A549 (cell line): ENCODE measurements around the gene BAHCC1. TPM values are rescaled to one million over a fixed set of nuclear protein-coding genes. Genes with fewer than 3 reads are reported as not detected.

Experiments
- ATOH8 ChIP-seq: fragments of 250-450 bp; sonication (Bioruptor Pico); IDR thresholded peaks from 2 replicates; pipeline ENCODE4 v1.5.0; 2020; ENCODE audit warnings: low read depth, mild to moderate bottlenecking, moderate library complexity
- BCL3 ChIP-seq: fragments of >200 bp; sonication (Bioruptor Twin); formaldehyde crosslinking; IDR thresholded peaks from 3 replicates; pipeline ENCODE4 v1.6.1; 2016
- BHLHE40 ChIP-seq: IDR thresholded peaks from 2 replicates; pipeline ENCODE4 v1.6.1; 2012; ENCODE audit warnings: low read depth, low read length, inconsistent platforms
- CEBPB ChIP-seq, 2 experiments: fragments of >200 bp in 1 of 2; sonication (Bioruptor Twin) in 1 of 2; formaldehyde crosslinking in 1 of 2; IDR thresholded peaks; 2 replicates each; pipeline ENCODE4 v1.6.1; 2012 to 2016
- CHD4 ChIP-seq: fragments of 200-600 bp; sonication (generic); IDR thresholded peaks from 2 replicates; pipeline ENCODE4 v1.6.1; 2016; ENCODE audit warnings: antibody characterized with exemption, mild to moderate bottlenecking, borderline replicate concordance
- CTCF ChIP-seq: fragments of >200 bp; sonication (Bioruptor Twin); formaldehyde crosslinking; IDR thresholded peaks from 3 replicates; pipeline ENCODE4 v1.5.1; 2016
- EHF ChIP-seq: fragments of 250-450 bp; sonication (Bioruptor Pico); IDR thresholded peaks from 2 replicates; pipeline ENCODE4 v1.5.0; 2020; ENCODE audit warnings: mild to moderate bottlenecking
- ESRRA ChIP-seq: fragments of 150-350 bp; IDR thresholded peaks from 2 replicates; pipeline ENCODE4 v1.6.1; 2014; ENCODE audit warnings: mild to moderate bottlenecking, low read length, borderline replicate concordance
- FOSL2 ChIP-seq, 2 experiments: fragments of 450-650 bp in 1 of 2; fragments of >200 bp in 1 of 2; sonication (Bioruptor Twin) in 1 of 2; formaldehyde crosslinking; IDR thresholded peaks; 2 replicates each; pipeline versions ENCODE4 v1.5.0 to v1.6.1; 2016 to 2020; ENCODE audit warnings: mild to moderate bottlenecking in 1 of 2, moderate library complexity in 1 of 2
- FOXS1 ChIP-seq: fragments of 250-450 bp; sonication (Bioruptor Pico); IDR thresholded peaks from 2 replicates; pipeline ENCODE4 v1.5.0; 2020; ENCODE audit warnings: mild to moderate bottlenecking, moderate library complexity
- HDAC2 ChIP-seq: fragments of 200-600 bp; sonication (generic); IDR thresholded peaks from 2 replicates; pipeline ENCODE4 v1.6.1; 2016
- HEYL ChIP-seq: fragments of 250-450 bp; sonication (Bioruptor Pico); IDR thresholded peaks from 2 replicates; pipeline ENCODE4 v1.8.0; 2021; ENCODE audit warnings: mild to moderate bottlenecking, moderate library complexity
- HMGXB4 ChIP-seq: fragments of 250-450 bp; sonication (Bioruptor Pico); IDR thresholded peaks from 2 replicates; pipeline ENCODE4 v1.5.0; 2021; ENCODE audit warnings: mild to moderate bottlenecking, moderate library complexity, borderline replicate concordance
- HOXB13 ChIP-seq: fragments of 250-450 bp; sonication (Bioruptor Pico); IDR thresholded peaks from 2 replicates; pipeline ENCODE4 v1.5.0; 2020; ENCODE audit warnings: low read depth, mild to moderate bottlenecking, moderate library complexity
- HOXB5 ChIP-seq: fragments of 250-450 bp; sonication (Bioruptor Pico); IDR thresholded peaks from 2 replicates; pipeline ENCODE4 v1.5.0; 2020; ENCODE audit warnings: mild to moderate bottlenecking, moderate library complexity
- JUN ChIP-seq, 2 experiments: fragments of >200 bp; sonication (Bioruptor Twin); formaldehyde crosslinking; IDR thresholded peaks; 2 replicates in 1 of 2; 3 replicates in 1 of 2; pipeline ENCODE4 v1.6.1; 2016 to 2017
- JUNB ChIP-seq: fragments of >200 bp; sonication (Bioruptor Twin); formaldehyde crosslinking; IDR thresholded peaks from 2 replicates; pipeline ENCODE4 v1.6.1; 2016
- KDM5A ChIP-seq: fragments of 200-600 bp; sonication (generic); IDR thresholded peaks from 2 replicates; pipeline ENCODE4 v1.6.1; 2016; ENCODE audit warnings: antibody characterized with exemption, mild to moderate bottlenecking
- MAFK ChIP-seq: fragments of 450-650 bp; IDR thresholded peaks from 2 replicates; pipeline ENCODE4 v1.6.1; 2014; ENCODE audit not compliant: partially characterized antibody
- MAZ ChIP-seq: fragments of 150-350 bp; IDR thresholded peaks from 2 replicates; pipeline ENCODE4 v1.6.1; 2014; ENCODE audit warnings: antibody characterized with exemption, low read depth, low read length, borderline replicate concordance
- NFE2L2 ChIP-seq: fragments of 150-350 bp; conservative IDR thresholded peaks from 2 replicates; pipeline ENCODE4 v1.6.1; 2014; ENCODE audit warnings: low read length
- NPAS2 ChIP-seq: fragments of 250-450 bp; sonication (Bioruptor Pico); IDR thresholded peaks from 2 replicates; pipeline ENCODE4 v1.8.0; 2022; ENCODE audit warnings: mild to moderate bottlenecking, moderate library complexity, borderline replicate concordance
- POLR2AphosphoS2 ChIP-seq: conservative IDR thresholded peaks from 2 replicates; pipeline ENCODE4 v1.6.1; 2012; ENCODE audit warnings: low read length, improper control_type of control experiment, inconsistent platforms
- RAD21 ChIP-seq, 2 experiments: fragments of >200 bp in 1 of 2; sonication (Bioruptor Twin) in 1 of 2; formaldehyde crosslinking in 1 of 2; IDR thresholded peaks in 1 of 2; conservative IDR thresholded peaks in 1 of 2; 2 replicates in 1 of 2; 3 replicates in 1 of 2; pipeline ENCODE4 v1.6.1; 2012 to 2018; ENCODE audit warnings: inconsistent platforms in 1 of 2
- RARB ChIP-seq: fragments of 250-450 bp; sonication (Bioruptor Pico); IDR thresholded peaks from 2 replicates; pipeline ENCODE4 v1.8.0; 2021; ENCODE audit warnings: mild to moderate bottlenecking, moderate library complexity
- RNF2 ChIP-seq: fragments of 200-600 bp; sonication (generic); IDR thresholded peaks from 2 replicates; pipeline ENCODE4 v1.6.1; 2016; ENCODE audit warnings: low read depth, mild to moderate bottlenecking, antibody characterized with exemption, moderate library complexity, borderline replicate concordance
- SMC3 ChIP-seq: fragments of >200 bp; sonication (Bioruptor Twin); formaldehyde crosslinking; IDR thresholded peaks from 3 replicates; pipeline ENCODE4 v1.6.1; 2018; ENCODE audit warnings: inconsistent platforms
- SREBF2 ChIP-seq: fragments of 450-650 bp; IDR thresholded peaks from 2 replicates; pipeline ENCODE4 v1.6.1; 2014; ENCODE audit warnings: mild to moderate bottlenecking, moderate library complexity
- ZSCAN20 ChIP-seq: fragments of 250-450 bp; sonication (Bioruptor Pico); IDR thresholded peaks from 2 replicates; pipeline ENCODE4 v1.8.0; 2022; ENCODE audit warnings: mild to moderate bottlenecking, moderate library complexity
- polyA plus RNA-seq, 4 experiments: library from polyadenylated mRNA; depleted of rRNA in 3 of 4; stranded (reverse); fragments of >200 nt; fragmentation: RNase III in 1 of 4; extraction: RNeasy Plus Mini Kit Qiagen cat#74134 plus additional on column Dnase treatment in 1 of 4; gene quantifications; 2 replicates in 3 of 4; 3 replicates in 1 of 4; pipeline ENCODE4 v1.2.3, GENCODE V29; 2011 to 2017
- TF ChIP-seq, protein P1 (sequence below): IDR thresholded peaks from 2 replicates; pipeline ENCODE4 v1.6.1; 2012
- TF ChIP-seq, protein P2 (sequence below): IDR thresholded peaks from 2 replicates; pipeline ENCODE4 v1.6.1; 2012
- TF ChIP-seq, protein P3 (sequence below): fragments of >200 bp; sonication (Bioruptor Twin); formaldehyde crosslinking; IDR thresholded peaks from 2 replicates; pipeline ENCODE4 v1.6.1; 2016

BAHCC1 gene
- polyA plus RNA-seq, 2 of the 4 experiments (the other 2 are of a cell fraction) = 2.6 to 5.8 TPM

GRCh38 chr17:81393684-81394376, 1.4 kb upstream of the BAHCC1 start (continued):
- TF ChIP-seq NPAS2 = no peak
- no peak for TF ChIP-seq HDAC2
- no peak for TF ChIP-seq NFE2L2
- TF ChIP-seq BHLHE40 = no peak
- no peak for TF ChIP-seq RARB (CRISPR knock-in tag)
- TF ChIP-seq HOXB5 (CRISPR knock-in tag) = peak; percentile 84
- TF ChIP-seq MAFK = no peak
- peak; percentile 77 for TF ChIP-seq BCL3
- TF ChIP-seq FOSL2 (IDR thresholded peaks at IDR 0.05) = no peak
- TF ChIP-seq FOSL2 (CRISPR knock-in tag; IDR thresholded peaks at IDR 0.05) = peak; percentile 38; the same call in 1 of the 2 replicates
- peak; percentile 24; the same call in 1 of the 2 replicates for TF ChIP-seq ESRRA
- TF ChIP-seq JUNB = no peak
- TF ChIP-seq CTCF = peak; percentile 21; the same call in 2 of the 3 replicates
- no peak for TF ChIP-seq HEYL
- TF ChIP-seq, protein P1, sequence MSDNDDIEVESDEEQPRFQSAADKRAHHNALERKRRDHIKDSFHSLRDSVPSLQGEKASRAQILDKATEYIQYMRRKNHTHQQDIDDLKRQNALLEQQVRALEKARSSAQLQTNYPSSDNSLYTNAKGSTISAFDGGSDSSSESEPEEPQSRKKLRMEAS = peak; percentile 83
- TF ChIP-seq HOXB13 (CRISPR knock-in tag) = no peak
- peak; percentile 60 to 91; a peak in 4 of 5 replicates for TF ChIP-seq JUN (IDR thresholded peaks at IDR 0.05)
- no peak for TF ChIP-seq EHF (CRISPR knock-in tag)
- no peak for TF ChIP-seq SREBF2
- TF ChIP-seq MAZ = no peak
- TF ChIP-seq POLR2AphosphoS2 = no peak
- TF ChIP-seq SMC3 = peak; percentile 2; the same call in 2 of the 3 replicates
- TF ChIP-seq, protein P2, sequence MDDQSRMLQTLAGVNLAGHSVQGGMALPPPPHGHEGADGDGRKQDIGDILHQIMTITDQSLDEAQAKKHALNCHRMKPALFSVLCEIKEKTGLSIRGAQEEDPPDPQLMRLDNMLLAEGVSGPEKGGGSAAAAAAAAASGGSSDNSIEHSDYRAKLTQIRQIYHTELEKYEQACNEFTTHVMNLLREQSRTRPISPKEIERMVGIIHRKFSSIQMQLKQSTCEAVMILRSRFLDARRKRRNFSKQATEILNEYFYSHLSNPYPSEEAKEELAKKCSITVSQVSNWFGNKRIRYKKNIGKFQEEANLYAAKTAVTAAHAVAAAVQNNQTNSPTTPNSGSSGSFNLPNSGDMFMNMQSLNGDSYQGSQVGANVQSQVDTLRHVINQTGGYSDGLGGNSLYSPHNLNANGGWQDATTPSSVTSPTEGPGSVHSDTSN = peak; percentile 99
- TF ChIP-seq HMGXB4 (CRISPR knock-in tag) = no peak
- TF ChIP-seq, protein P3, sequence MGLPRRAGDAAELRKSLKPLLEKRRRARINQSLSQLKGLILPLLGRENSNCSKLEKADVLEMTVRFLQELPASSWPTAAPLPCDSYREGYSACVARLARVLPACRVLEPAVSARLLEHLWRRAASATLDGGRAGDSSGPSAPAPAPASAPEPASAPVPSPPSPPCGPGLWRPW = no peak
- TF ChIP-seq KDM5A = no peak
- TF ChIP-seq ATOH8 (CRISPR knock-in tag) = no peak
- no peak for TF ChIP-seq RNF2
- no peak for TF ChIP-seq ZSCAN20 (CRISPR knock-in tag)
- 0 out of 4 replicates have a peak, but pooled peaks of 1 of the 2 experiments have one; percentile 39 for TF ChIP-seq CEBPB (IDR thresholded peaks at IDR 0.05)
- peak; percentile 77; the same call in 1 of the 2 replicates for TF ChIP-seq FOXS1 (CRISPR knock-in tag)
- peak; percentile 20 to 33; a peak in 3 of 5 replicates for TF ChIP-seq RAD21 (conservative IDR thresholded peaks at IDR 0.05 in 1 of 2, IDR thresholded peaks at IDR 0.05 in 1 of 2)
- no peak for TF ChIP-seq CHD4
